Transverse colon (tissue), 4 donors: ENCODE measurements around the gene PRIMA1. TPM values are rescaled to one million over a fixed set of nuclear protein-coding genes. Genes with fewer than 3 reads are reported as not detected.
A peak's percentile ranks its signal among the peaks of the same experiment; 100 is the strongest.

ENCODE experiments used
- DNase-seq: peaks from one replicate; pipeline ENCODE4 v3.0.0-alpha.2; 2019
- H3K27ac ChIP-seq, 4 donors: fragments of 200-600 bp; sonication (generic); 2 replicates each; pipeline ENCODE4 v1.5.1; 2016 to 2018; ENCODE audit warnings: inconsistent platforms in 4 of 4
- H3K27me3 ChIP-seq: fragments of 200-600 bp; sonication (generic); 2 replicates; pipeline ENCODE4 v1.5.1; 2017; ENCODE audit warnings: inconsistent platforms
- H3K36me3 ChIP-seq, 4 donors: fragments of 200-600 bp; sonication (generic); 2 replicates each; pipeline ENCODE4 v1.5.1; 2017 to 2019; ENCODE audit warnings: inconsistent platforms in 4 of 4
- H3K4me1 ChIP-seq, 4 donors: fragments of 200-600 bp; sonication (generic); 2 replicates each; pipeline ENCODE4 v1.5.1; 2017 to 2020; ENCODE audit warnings: inconsistent platforms in 4 of 4
- H3K4me3 ChIP-seq, 4 donors: fragments of 200-600 bp; sonication (generic); 1 replicate in 1 of 4; 2 replicates in 3 of 4; pipeline versions ENCODE4 v1.5.1 to v1.6.1; 2017 to 2019; ENCODE audit warnings: inconsistent platforms in 4 of 4
- H3K9me3 ChIP-seq, 2 donors: fragments of 200-600 bp; sonication (generic); 2 replicates each; pipeline ENCODE4 v1.5.1; 2017 to 2019; ENCODE audit warnings: inconsistent platforms in 2 of 2
- EP300 ChIP-seq: sonication (generic); formaldehyde crosslinking; IDR thresholded peaks from one replicate; pipeline ENCODE4 v1.6.1; 2017; ENCODE audit warnings: antibody characterized with exemption, low read depth
- POLR2A ChIP-seq: fragments of 450-650 bp; IDR thresholded peaks from one replicate; pipeline ENCODE4 v1.6.1; 2016; ENCODE audit warnings: antibody characterized with exemption, mild to moderate bottlenecking, moderate library complexity
- POLR2AphosphoS5 ChIP-seq, 3 donors: sonication (generic); formaldehyde crosslinking; IDR thresholded peaks; one replicate each; pipeline ENCODE4 v1.6.1; 2016; ENCODE audit warnings: antibody characterized with exemption in 3 of 3
- WGBS, 2 donors: methylation state at CpG; one replicate each; pipeline ENCODE4 v1.1.5; 2018; ENCODE audit warnings: low coverage in 1 of 2; 5-methylcytosine and 5-hydroxymethylcytosine counted together
- in situ Hi-C, 4 donors: fragments of 200-750 bp; cut with MboI; loops; one replicate each; pipeline versions ENCODE4 v1.15.0 to v1.15.1; 2017; ENCODE audit warnings: low sequenced_read_pairs in 3 of 4, low pct_ligation_motif_present in 1 of 4, low pct_unique_long_range_greater_than_20kb in 1 of 4
- intact Hi-C: fragments of 100-400 bp; cut with DNase I; formaldehyde crosslinking; loops from one replicate; pipeline ENCODE4 v1.15.1; 2023; ENCODE audit warnings: low total_unique reads
- total RNA-seq, 4 donors: library from RNA; depleted of rRNA; stranded (reverse); fragments of >200 nt; gene quantifications; one replicate each; pipeline ENCODE4 v1.1.0, GENCODE V29; 2016
- TF ChIP-seq, protein P1 (sequence below), 5 experiments: fragments of 200-600 bp in 3 of 5; fragments of 450-650 bp in 2 of 5; sonication (generic) in 3 of 5; IDR thresholded peaks; 1 replicate in 2 of 5; 2 replicates in 3 of 5; pipeline ENCODE4 v1.5.1; 2016 to 2017; ENCODE audit warnings: antibody characterized with exemption in 5 of 5, inconsistent platforms in 3 of 5, mild to moderate bottlenecking in 2 of 5, moderate library complexity in 1 of 5

The PRIMA1 gene
- total RNA-seq, 4 donors from 2014 or later = 3.0 to 8.2 (median 4.8) TPM

DNA sequence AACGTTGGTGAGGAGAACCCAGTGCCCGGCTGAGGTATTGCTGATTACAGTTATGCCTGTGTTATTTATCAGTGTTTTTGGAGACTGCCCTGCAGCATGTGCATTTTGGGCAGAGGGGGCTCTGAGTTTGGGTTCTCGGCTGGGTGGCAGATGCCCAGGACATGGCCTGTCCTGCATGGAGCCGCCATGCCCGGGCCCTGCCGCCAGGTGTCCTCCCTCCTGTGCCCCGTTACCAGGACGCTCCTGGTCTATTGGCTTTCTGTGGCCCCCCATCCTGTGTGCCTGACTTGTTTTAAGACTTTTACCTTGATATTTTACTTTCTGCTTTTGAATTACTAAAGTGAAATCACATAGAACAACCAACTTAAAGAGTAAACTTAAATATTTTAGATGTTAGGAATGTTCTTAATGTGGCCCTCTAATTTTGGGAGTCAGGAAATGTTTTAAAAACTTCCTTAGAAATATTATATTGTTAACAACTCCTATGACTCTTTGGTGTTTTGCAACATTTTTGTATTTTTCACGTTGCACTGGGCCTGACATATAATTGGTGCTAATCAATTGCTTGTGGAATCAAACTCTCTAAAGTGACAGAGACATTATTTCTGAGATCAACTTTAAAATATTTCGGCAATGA, 51.8 kb downstream of the PRIMA1 start:
- Histone ChIP-seq H3K27me3 (no peaks in the 10 kb centered on the region), H3K27ac (no peak overlapping the region), H3K4me3 (no peak overlapping the region), H3K4me1 (no peaks in the 10 kb centered on the region), H3K9me3 (no peaks in the 10 kb centered on the region), H3K36me3 (no peaks in the 10 kb centered on the region)
- TF ChIP-seq, protein P1, sequence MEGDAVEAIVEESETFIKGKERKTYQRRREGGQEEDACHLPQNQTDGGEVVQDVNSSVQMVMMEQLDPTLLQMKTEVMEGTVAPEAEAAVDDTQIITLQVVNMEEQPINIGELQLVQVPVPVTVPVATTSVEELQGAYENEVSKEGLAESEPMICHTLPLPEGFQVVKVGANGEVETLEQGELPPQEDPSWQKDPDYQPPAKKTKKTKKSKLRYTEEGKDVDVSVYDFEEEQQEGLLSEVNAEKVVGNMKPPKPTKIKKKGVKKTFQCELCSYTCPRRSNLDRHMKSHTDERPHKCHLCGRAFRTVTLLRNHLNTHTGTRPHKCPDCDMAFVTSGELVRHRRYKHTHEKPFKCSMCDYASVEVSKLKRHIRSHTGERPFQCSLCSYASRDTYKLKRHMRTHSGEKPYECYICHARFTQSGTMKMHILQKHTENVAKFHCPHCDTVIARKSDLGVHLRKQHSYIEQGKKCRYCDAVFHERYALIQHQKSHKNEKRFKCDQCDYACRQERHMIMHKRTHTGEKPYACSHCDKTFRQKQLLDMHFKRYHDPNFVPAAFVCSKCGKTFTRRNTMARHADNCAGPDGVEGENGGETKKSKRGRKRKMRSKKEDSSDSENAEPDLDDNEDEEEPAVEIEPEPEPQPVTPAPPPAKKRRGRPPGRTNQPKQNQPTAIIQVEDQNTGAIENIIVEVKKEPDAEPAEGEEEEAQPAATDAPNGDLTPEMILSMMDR (IDR thresholded peaks at IDR 0.05) = peak in 3 of 5 experiments; percentile 9 to 14 (median 9)
- TF ChIP-seq EP300 = no peak
- DNase-seq = no peak
- in situ Hi-C loops (no loop called here), intact Hi-C loops (no loop called here)
- WGBS, 2 donors = 72 to 78% methylated on average over 6 to 10 of the region's 10 CpGs

DNA sequence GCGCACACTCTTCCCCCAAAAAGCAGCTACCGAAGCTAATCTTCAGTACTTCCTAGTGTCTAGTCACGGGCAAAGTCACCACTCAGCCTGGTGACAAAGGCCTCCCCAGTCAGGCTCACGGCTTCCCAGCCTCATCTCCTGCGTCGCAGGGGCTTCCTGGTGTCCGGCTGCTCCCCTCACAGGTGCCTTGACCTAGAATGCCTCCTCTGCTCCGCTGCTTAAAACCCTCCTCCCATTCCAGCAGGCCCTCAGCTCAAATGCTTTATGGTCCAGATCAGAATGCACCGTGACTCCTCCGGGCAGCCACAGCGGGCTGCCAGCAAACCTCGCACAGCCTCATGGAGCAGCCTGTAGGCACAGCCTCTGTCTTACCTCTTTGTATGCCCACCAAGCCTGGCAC, 53.1 kb downstream of the PRIMA1 start:
- no peaks in the 10 kb centered on the region for H3K4me1 ChIP-seq
- 87% methylated on average over 12 of the region's 12 CpGs; no CpG with 5 or more reads in 1 of the 2 donors for WGBS, 2 donors
- no peaks in the 10 kb centered on the region for H3K27me3 ChIP-seq
- no peak overlapping the region for H3K27ac ChIP-seq
- in situ Hi-C loops (no loop called here), intact Hi-C loops (no loop called here)
- H3K36me3 ChIP-seq = no peaks in the 10 kb centered on the region
- no peak overlapping the region for H3K4me3 ChIP-seq
- TF ChIP-seq POLR2A = no peak
- TF ChIP-seq EP300 = no peak
- TF ChIP-seq, protein P1 (IDR thresholded peaks at IDR 0.05) = no peak
- TF ChIP-seq POLR2AphosphoS5 (IDR thresholded peaks at IDR 0.05) = no peak
- no peak for DNase-seq
- no peaks in the 10 kb centered on the region for H3K9me3 ChIP-seq

DNA sequence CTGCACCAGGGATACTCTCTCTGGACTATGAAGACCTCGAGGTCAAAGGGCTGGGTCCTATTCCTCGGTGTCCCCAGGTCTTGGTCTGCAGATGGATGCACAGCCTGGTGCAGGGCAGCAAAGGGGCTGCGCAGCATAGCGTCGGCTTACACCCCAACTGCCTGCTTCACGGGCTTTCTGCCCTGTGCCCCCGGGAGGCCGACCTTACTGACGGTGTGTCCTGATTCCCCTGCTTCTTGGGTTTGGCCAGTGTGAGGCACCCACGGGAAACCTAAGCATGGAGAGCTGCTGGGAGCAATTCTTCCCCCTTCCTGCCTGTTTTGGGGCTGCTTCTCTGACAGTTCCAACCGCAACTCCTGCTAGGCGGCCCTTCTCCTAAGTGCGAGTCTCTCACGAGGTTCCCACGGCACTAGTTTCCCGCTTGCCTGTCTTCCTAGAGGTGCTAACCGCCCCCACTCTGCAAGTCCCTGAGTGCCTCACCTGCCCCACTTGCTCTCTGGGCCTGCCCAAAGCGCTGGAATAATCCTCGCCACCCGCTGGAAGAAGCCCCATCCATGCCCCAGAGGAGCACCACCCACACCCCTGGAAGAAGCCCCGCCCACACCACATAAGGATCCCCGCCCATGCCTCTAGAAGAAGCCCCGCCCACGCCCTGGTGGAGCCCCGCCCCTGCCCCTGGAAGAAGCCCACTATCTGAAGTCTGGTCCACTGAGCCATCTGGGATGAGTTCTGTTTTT, 54.0 kb downstream of the PRIMA1 start:
- no peaks in the 10 kb centered on the region for H3K36me3 ChIP-seq
- intact Hi-C loops (no loop called here), in situ Hi-C loops (no loop called here)
- no peak for DNase-seq
- H3K27me3 ChIP-seq = no peaks in the 10 kb centered on the region
- H3K4me1 ChIP-seq = no peaks in the 10 kb centered on the region
- WGBS, 2 donors = 83 to 93% methylated on average over 8 to 25 of the region's 25 CpGs
- H3K4me3 ChIP-seq = no peak overlapping the region
- no peak for TF ChIP-seq POLR2AphosphoS5 (IDR thresholded peaks at IDR 0.05)
- no peaks in the 10 kb centered on the region for H3K9me3 ChIP-seq
- H3K27ac ChIP-seq = no peak overlapping the region

DNA sequence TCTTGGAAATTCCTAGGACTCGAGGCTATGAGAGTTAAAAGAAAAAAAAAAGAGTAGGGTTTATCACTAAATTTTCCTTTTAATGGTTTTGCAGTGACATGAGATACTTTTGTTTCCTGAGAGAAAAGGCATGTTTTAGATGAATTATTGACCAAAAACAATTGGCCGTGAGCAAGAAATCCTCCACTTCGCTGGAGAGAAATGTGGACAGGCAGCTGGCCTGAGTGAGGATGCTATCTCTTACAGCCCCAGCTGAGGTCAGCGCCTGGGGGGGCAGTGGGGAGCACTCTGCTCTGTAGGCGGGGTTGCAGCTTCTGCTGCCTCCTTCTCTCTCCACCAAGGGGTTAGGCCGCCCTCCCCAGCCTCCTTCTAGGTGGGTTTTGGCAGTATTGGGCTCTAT, 54.7 kb downstream of the PRIMA1 start:
- no peaks in the 10 kb centered on the region for H3K9me3 ChIP-seq
- no peak for TF ChIP-seq EP300
- TF ChIP-seq, protein P1 (IDR thresholded peaks at IDR 0.05) = no peak
- TF ChIP-seq POLR2AphosphoS5 (IDR thresholded peaks at IDR 0.05) = no peak
- TF ChIP-seq POLR2A = no peak
- DNase-seq = no peak
- no peaks in the 10 kb centered on the region for H3K27me3 ChIP-seq
- H3K27ac ChIP-seq = no peak overlapping the region
- H3K4me3 ChIP-seq = no peak overlapping the region
- in situ Hi-C loops = no loop called here
- WGBS, 2 donors = 65 to 78% methylated on average over 3 to 6 of the region's 6 CpGs
- no peaks in the 10 kb centered on the region for H3K4me1 ChIP-seq
- H3K36me3 ChIP-seq = no peaks in the 10 kb centered on the region
- intact Hi-C loops = no loop called here
